OCI-LY1 (cell line): Measurements from ENCODE around the gene HTT.

Source experiments
- EZH2 ChIP-seq: fragments of 200-600 bp; sonication (generic), shearing (Covaris generic); IDR thresholded peaks from 2 replicates; pipeline ENCODE4 v1.8.0; 2017; ENCODE audit warnings: borderline replicate concordance, mixed run types, mild to moderate bottlenecking, antibody characterized with exemption, low read length, moderate library complexity, mixed read lengths
- TF ChIP-seq, protein P1 (sequence below): fragments of 200-600 bp; sonication (generic), shearing (Covaris generic); IDR thresholded peaks from 2 replicates; pipeline ENCODE4 v1.5.1; 2017; ENCODE audit warnings: mild to moderate bottlenecking, antibody characterized with exemption, low read length, moderate library complexity, mixed read lengths

DNA sequence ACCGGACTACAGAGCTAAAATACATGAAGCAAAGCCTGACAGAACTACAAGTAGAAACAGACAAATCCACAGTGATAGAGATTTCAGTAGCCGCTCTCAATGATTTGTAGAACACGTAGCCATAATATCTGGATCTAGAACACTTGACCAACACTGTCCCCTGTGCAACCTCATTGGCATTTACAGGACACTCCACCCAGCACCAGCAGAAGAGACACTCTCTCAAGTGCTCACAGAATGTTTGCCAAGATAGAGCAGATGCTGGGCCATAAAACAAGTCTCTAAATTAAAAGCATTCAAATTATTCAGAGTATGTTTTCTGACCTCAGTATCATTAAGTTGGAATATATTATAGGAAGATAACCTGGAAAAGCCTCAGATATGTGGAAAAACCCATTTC, 21.7 kb downstream of the HTT start:
- TF ChIP-seq, protein P1, sequence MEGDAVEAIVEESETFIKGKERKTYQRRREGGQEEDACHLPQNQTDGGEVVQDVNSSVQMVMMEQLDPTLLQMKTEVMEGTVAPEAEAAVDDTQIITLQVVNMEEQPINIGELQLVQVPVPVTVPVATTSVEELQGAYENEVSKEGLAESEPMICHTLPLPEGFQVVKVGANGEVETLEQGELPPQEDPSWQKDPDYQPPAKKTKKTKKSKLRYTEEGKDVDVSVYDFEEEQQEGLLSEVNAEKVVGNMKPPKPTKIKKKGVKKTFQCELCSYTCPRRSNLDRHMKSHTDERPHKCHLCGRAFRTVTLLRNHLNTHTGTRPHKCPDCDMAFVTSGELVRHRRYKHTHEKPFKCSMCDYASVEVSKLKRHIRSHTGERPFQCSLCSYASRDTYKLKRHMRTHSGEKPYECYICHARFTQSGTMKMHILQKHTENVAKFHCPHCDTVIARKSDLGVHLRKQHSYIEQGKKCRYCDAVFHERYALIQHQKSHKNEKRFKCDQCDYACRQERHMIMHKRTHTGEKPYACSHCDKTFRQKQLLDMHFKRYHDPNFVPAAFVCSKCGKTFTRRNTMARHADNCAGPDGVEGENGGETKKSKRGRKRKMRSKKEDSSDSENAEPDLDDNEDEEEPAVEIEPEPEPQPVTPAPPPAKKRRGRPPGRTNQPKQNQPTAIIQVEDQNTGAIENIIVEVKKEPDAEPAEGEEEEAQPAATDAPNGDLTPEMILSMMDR, result no peak
- no peak for TF ChIP-seq EZH2
